ENCODE results near the gene CRIP2.

CRIP2 gene

GRCh38 chr14:105488781-105489541, 14.3 kb downstream of the CRIP2 start:
- no peak for TF ChIP-seq CTCF (IDR thresholded peaks at IDR 0.05; ENCODE audit: low read length, missing control alignments)
- no peak overlapping the region for H3K4me3 ChIP-seq (replicated peaks; ENCODE audit: low read depth, low read length)
- no peak for DNase-seq (ENCODE audit: low read depth)

GRCh38 chr14:105489542-105490266, 15.1 kb downstream of the CRIP2 start:
- H3K4me3 ChIP-seq (replicated peaks; ENCODE audit: low read depth, low read length): peak overlapping the region; percentile 58
- peak; percentile 88 for DNase-seq (ENCODE audit: low read depth)
- peak; percentile 69 for TF ChIP-seq CTCF (IDR thresholded peaks at IDR 0.05; ENCODE audit: low read length, missing control alignments)

- DNase-seq (ENCODE audit: low read depth): no peak
- peak overlapping the region; percentile 58 for H3K4me3 ChIP-seq (replicated peaks; ENCODE audit: low read depth, low read length)
- TF ChIP-seq CTCF (IDR thresholded peaks at IDR 0.05; ENCODE audit: low read length, missing control alignments): no peak
These were observed 15.6 kb downstream of the CRIP2 start for GRCh38 chr14:105490267-105490571.

- peak; percentile 43 for TF ChIP-seq CTCF (IDR thresholded peaks at IDR 0.05; ENCODE audit: low read length, missing control alignments)
- peak within 1 kb of the TSS; percentile 60 for H3K4me3 ChIP-seq (replicated peaks; ENCODE audit: low read depth, low read length)
- peak; percentile 100 for DNase-seq (ENCODE audit: low read depth)
These were observed 16.1 kb downstream of the CRIP2 start, which contains the start of gene TEDC1 for GRCh38 chr14:105490572-105491365. TSS of gene TEDC1 (plus strand) at chr14:105491246. CDS start at chr14:105491376, 130 bp downstream.

GRCh38 chr14:105491366-105491973, 16.8 kb downstream of the CRIP2 start:
- H3K4me3 ChIP-seq (replicated peaks; ENCODE audit: low read depth, low read length): peak overlapping the region; percentile 60
- DNase-seq (ENCODE audit: low read depth): peak; percentile 45
- TF ChIP-seq CTCF (IDR thresholded peaks at IDR 0.05; ENCODE audit: low read length, missing control alignments): no peak
